ENCODE measurements around the gene TPPP2.

DNA sequence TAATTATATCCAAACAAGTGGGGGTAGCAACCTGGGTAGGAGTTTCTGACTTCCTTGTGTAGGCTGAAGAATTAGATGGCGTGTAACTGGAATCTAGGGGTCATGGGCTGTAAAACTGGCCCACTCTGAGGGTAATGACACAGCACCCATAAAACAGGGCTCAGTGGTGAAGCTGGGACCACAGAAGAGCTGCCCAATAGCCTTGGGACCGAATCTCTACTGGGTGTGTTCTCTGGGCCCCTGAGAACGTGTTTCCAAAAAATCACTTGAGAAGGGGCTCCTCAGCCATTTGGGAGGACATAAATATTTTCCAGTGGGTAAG lies 31.3 kb downstream of the TPPP2 start:
- TF ChIP-seq POLR2A (IDR thresholded peaks at IDR 0.05): no peak
- TF ChIP-seq, protein P1, sequence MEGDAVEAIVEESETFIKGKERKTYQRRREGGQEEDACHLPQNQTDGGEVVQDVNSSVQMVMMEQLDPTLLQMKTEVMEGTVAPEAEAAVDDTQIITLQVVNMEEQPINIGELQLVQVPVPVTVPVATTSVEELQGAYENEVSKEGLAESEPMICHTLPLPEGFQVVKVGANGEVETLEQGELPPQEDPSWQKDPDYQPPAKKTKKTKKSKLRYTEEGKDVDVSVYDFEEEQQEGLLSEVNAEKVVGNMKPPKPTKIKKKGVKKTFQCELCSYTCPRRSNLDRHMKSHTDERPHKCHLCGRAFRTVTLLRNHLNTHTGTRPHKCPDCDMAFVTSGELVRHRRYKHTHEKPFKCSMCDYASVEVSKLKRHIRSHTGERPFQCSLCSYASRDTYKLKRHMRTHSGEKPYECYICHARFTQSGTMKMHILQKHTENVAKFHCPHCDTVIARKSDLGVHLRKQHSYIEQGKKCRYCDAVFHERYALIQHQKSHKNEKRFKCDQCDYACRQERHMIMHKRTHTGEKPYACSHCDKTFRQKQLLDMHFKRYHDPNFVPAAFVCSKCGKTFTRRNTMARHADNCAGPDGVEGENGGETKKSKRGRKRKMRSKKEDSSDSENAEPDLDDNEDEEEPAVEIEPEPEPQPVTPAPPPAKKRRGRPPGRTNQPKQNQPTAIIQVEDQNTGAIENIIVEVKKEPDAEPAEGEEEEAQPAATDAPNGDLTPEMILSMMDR (IDR thresholded peaks at IDR 0.05): no peak
